Measurements from ENCODE around the gene ANK3.

The ANK3 gene

GRCh38 chr10:60082341-60082740, 307.3 kb downstream of the ANK3 start:
- no peaks in the 10 kb centered on the region for H3F3A ChIP-seq (ENCODE audit: insufficient read depth, low read length)
- no peak overlapping the region for H3K4me3 ChIP-seq (ENCODE audit: low read length)
- H2AFZ ChIP-seq (ENCODE audit: low read length) = 0 out of 2 replicates have a peak overlapping the region, but pooled peaks have one; percentile 24
- H3K27me3 ChIP-seq (replicated peaks; ENCODE audit: insufficient read depth, low read length) = no peaks in the 10 kb centered on the region
- H3K9me3 ChIP-seq (replicated peaks; ENCODE audit: insufficient read depth, low read length) = no peaks in the 10 kb centered on the region
- no peak overlapping the region for H3K9ac ChIP-seq (ENCODE audit: low read length)
- no peaks in the 10 kb centered on the region for H3K79me2 ChIP-seq (ENCODE audit: low read length)
- H3K27ac ChIP-seq (ENCODE audit: low read length) = no peak overlapping the region
- no peak for DNase-seq
- no peaks in the 10 kb centered on the region for H4K20me1 ChIP-seq (ENCODE audit: insufficient read depth, low read length)
- H3K4me2 ChIP-seq (ENCODE audit: low read depth, low read length) = no peak overlapping the region
- peaks cover 12% of the 10 kb centered on the region for H3K4me1 ChIP-seq (ENCODE audit: low read length)
- H3K9me2 ChIP-seq (replicated peaks; ENCODE audit: insufficient read depth, low read length) = no peaks in the 10 kb centered on the region; the same call in 1 of the 2 replicates
- TF ChIP-seq, protein P1, sequence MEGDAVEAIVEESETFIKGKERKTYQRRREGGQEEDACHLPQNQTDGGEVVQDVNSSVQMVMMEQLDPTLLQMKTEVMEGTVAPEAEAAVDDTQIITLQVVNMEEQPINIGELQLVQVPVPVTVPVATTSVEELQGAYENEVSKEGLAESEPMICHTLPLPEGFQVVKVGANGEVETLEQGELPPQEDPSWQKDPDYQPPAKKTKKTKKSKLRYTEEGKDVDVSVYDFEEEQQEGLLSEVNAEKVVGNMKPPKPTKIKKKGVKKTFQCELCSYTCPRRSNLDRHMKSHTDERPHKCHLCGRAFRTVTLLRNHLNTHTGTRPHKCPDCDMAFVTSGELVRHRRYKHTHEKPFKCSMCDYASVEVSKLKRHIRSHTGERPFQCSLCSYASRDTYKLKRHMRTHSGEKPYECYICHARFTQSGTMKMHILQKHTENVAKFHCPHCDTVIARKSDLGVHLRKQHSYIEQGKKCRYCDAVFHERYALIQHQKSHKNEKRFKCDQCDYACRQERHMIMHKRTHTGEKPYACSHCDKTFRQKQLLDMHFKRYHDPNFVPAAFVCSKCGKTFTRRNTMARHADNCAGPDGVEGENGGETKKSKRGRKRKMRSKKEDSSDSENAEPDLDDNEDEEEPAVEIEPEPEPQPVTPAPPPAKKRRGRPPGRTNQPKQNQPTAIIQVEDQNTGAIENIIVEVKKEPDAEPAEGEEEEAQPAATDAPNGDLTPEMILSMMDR (IDR thresholded peaks at IDR 0.05; ENCODE audit: low read length) = no peak
- TF ChIP-seq EZH2phosphoT487 (IDR thresholded peaks at IDR 0.05; ENCODE audit: low read length) (no peak), EZH2 (optimal IDR thresholded peaks at IDR 0.05; ENCODE audit: low read depth, low read length) (no peak)
- no peaks in the 10 kb centered on the region for H3K36me3 ChIP-seq (replicated peaks; ENCODE audit: insufficient read depth, low read length)

GRCh38 chr10:60073781-60074656, 315.7 kb downstream of the ANK3 start:
- Histone ChIP-seq H3K4me2 (ENCODE audit: low read depth, low read length) (no peak overlapping the region; the same call in 1 of the 2 replicates), H3K9ac (ENCODE audit: low read length) (no peak overlapping the region)
- TF ChIP-seq EZH2 (optimal IDR thresholded peaks at IDR 0.05; ENCODE audit: low read depth, low read length) (no peak), EZH2phosphoT487 (IDR thresholded peaks at IDR 0.05; ENCODE audit: low read length) (no peak)
- TF ChIP-seq, protein P1 (IDR thresholded peaks at IDR 0.05; ENCODE audit: low read length) = no peak

DNA sequence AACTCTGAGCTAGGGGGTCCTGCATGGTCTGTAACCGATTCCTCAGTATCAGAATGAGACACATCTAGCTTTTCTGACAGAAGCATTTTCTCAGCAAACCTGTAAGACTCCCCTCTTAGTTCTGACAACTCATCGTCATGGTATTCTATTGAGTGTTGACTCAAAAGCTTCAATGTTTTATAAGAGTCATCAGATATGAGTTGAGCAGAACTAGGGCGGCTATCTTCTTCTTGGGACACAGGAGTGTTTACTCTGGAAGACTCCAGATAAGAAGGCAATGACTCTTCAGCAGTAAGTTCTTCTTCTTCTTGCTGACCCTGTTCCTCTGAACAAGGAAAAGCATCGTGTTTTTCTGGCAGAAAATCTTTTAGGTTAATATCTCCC, 316.3 kb downstream of the ANK3 start:
- Histone ChIP-seq H3K9me2 (replicated peaks; ENCODE audit: insufficient read depth, low read length) (no peaks in the 10 kb centered on the region), H3F3A (ENCODE audit: insufficient read depth, low read length) (peaks cover 8% of the 10 kb centered on the region; the same call in 1 of the 2 replicates), H3K9ac (ENCODE audit: low read length) (no peak overlapping the region), H3K4me1 (ENCODE audit: low read length) (peaks cover 9% of the 10 kb centered on the region), H3K79me2 (ENCODE audit: low read length) (no peaks in the 10 kb centered on the region), H3K4me2 (ENCODE audit: low read depth, low read length) (no peak overlapping the region), H2AFZ (ENCODE audit: low read length) (no peak overlapping the region), H3K27me3 (replicated peaks; ENCODE audit: insufficient read depth, low read length) (no peaks in the 10 kb centered on the region), H3K4me3 (ENCODE audit: low read length) (no peak overlapping the region), H3K36me3 (replicated peaks; ENCODE audit: insufficient read depth, low read length) (no peaks in the 10 kb centered on the region), H3K27ac (ENCODE audit: low read length) (no peak overlapping the region), H4K20me1 (ENCODE audit: insufficient read depth, low read length) (no peaks in the 10 kb centered on the region), H3K9me3 (replicated peaks; ENCODE audit: insufficient read depth, low read length) (no peaks in the 10 kb centered on the region)
- TF ChIP-seq EZH2phosphoT487 (IDR thresholded peaks at IDR 0.05; ENCODE audit: low read length) (no peak), EZH2 (optimal IDR thresholded peaks at IDR 0.05; ENCODE audit: low read depth, low read length) (no peak)
- TF ChIP-seq, protein P1 (IDR thresholded peaks at IDR 0.05; ENCODE audit: low read length) = no peak
- no peak for DNase-seq

More at GRCh38 chr10:60073781-60074656, 315.7 kb downstream of the ANK3 start:
- Histone ChIP-seq H3K36me3 (replicated peaks; ENCODE audit: insufficient read depth, low read length) (no peaks in the 10 kb centered on the region), H3K9me3 (replicated peaks; ENCODE audit: insufficient read depth, low read length) (no peaks in the 10 kb centered on the region), H2AFZ (ENCODE audit: low read length) (no peak overlapping the region), H3K9me2 (replicated peaks; ENCODE audit: insufficient read depth, low read length) (no peaks in the 10 kb centered on the region), H3K27me3 (replicated peaks; ENCODE audit: insufficient read depth, low read length) (no peaks in the 10 kb centered on the region), H3K27ac (ENCODE audit: low read length) (no peak overlapping the region), H3K4me3 (ENCODE audit: low read length) (no peak overlapping the region), H3K4me1 (ENCODE audit: low read length) (peaks cover 9% of the 10 kb centered on the region), H3K79me2 (ENCODE audit: low read length) (no peaks in the 10 kb centered on the region), H4K20me1 (ENCODE audit: insufficient read depth, low read length) (no peaks in the 10 kb centered on the region), H3F3A (ENCODE audit: insufficient read depth, low read length) (peaks cover 8% of the 10 kb centered on the region; the same call in 1 of the 2 replicates)
- no peak for DNase-seq

Data from MM.1S (cell line).